ENCODE measurements around the gene ATP5ME.
"Not testable (repeated sequence)": the region's sequence is repeated elsewhere in the genome, so short reads cannot be mapped to it uniquely, and the experiment has no call there.

Gene ATP5ME

DNA sequence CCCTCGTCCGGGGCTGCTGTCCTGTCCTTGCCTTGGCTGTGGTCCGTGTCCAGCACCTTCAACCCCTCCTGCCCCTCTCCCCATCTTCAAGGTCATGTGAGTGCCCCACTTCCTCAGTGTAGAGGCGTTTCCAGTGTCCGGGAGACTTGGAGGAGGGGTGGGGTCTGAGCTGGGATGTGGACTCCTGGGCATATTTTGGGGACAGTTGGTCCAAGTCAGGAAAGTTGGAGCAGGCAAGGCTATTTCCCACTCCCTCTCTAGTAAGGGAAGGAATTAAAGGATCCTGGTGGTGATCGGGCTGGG, 34.5 kb upstream of the ATP5ME start:
- peaks cover 19% of the 10 kb centered on the region for H3K4me1 ChIP-seq (ENCODE audit: insufficient read depth, insufficient read length)
- H3K27me3 ChIP-seq (ENCODE audit: insufficient read depth, insufficient read length): peaks cover 7% of the 10 kb centered on the region

DNA sequence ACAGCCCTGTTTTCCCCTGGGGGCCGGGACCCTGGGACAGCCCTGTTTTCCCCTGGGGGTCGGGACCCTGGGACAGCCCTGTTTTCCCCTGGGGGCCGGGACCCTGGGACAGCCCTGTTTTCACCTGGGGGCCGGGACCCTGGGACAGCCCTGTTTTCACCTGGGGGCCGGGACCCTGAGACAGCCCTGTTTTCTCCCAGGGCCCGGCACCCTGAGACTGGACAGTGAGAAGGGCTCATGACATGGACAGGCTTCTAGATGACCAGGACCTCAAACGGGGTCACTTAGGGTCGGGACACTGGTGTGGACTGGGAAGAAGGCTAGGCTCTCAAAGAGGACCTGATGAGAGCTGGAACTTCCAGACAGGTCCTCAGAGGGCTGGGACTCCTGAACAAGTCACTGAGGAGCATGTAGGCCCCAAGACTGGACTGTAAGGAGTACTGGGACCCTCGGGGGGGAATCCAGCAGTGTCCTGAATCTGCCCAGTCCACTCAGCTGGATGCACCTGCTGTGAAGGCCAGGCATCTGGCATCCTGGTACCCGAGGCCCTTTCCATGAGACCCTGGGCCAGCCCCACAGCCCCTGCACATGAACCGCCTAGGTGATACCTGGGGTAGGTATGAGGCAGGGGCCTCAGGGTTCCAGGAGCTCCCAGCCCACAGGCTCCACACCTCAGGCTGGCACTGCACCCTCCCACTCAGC, 34.0 kb upstream of the ATP5ME start:
- DNase-seq (ENCODE audit: low read depth, low spot score): no peak
- H3K4me1 ChIP-seq (ENCODE audit: insufficient read depth, insufficient read length): peaks cover 16% of the 10 kb centered on the region
- peak overlapping the region; percentile 21 for H3K9ac ChIP-seq (ENCODE audit: insufficient read length, low read depth)
- no peak overlapping the region for H3K4me3 ChIP-seq (ENCODE audit: insufficient read length, low read depth)
- no peaks in the 10 kb centered on the region for H3K9me3 ChIP-seq (ENCODE audit: insufficient read depth, low read length)
- TF ChIP-seq YY1 (IDR thresholded peaks at IDR 0.05; ENCODE audit: insufficient read depth, insufficient read length) (no peak), SUZ12 (IDR thresholded peaks at IDR 0.05; ENCODE audit: extremely low read depth, insufficient read depth, insufficient read length) (no peak), ZNF274 (IDR thresholded peaks at IDR 0.05; ENCODE audit: low read depth, low read length) (no peak)
- peaks cover 30% of the 10 kb centered on the region for H3K36me3 ChIP-seq (ENCODE audit: insufficient read depth, insufficient read length, low read length)
- H3K27me3 ChIP-seq (ENCODE audit: insufficient read depth, insufficient read length): peaks cover 7% of the 10 kb centered on the region

More for the DNA sequence above, 34.5 kb upstream of the ATP5ME start:
- Histone ChIP-seq H3K9me3 (ENCODE audit: insufficient read depth, low read length) (no peaks in the 10 kb centered on the region), H3K4me3 (ENCODE audit: insufficient read length, low read depth) (no peak overlapping the region), H3K9ac (ENCODE audit: insufficient read length, low read depth) (peak overlapping the region; percentile 21), H3K36me3 (ENCODE audit: insufficient read depth, insufficient read length, low read length) (peaks cover 35% of the 10 kb centered on the region)
- no peak for DNase-seq (ENCODE audit: low read depth, low spot score)
- TF ChIP-seq ZNF274 (IDR thresholded peaks at IDR 0.05; ENCODE audit: low read depth, low read length) (no peak), SUZ12 (IDR thresholded peaks at IDR 0.05; ENCODE audit: extremely low read depth, insufficient read depth, insufficient read length) (no peak), YY1 (IDR thresholded peaks at IDR 0.05; ENCODE audit: insufficient read depth, insufficient read length) (no peak)

DNA sequence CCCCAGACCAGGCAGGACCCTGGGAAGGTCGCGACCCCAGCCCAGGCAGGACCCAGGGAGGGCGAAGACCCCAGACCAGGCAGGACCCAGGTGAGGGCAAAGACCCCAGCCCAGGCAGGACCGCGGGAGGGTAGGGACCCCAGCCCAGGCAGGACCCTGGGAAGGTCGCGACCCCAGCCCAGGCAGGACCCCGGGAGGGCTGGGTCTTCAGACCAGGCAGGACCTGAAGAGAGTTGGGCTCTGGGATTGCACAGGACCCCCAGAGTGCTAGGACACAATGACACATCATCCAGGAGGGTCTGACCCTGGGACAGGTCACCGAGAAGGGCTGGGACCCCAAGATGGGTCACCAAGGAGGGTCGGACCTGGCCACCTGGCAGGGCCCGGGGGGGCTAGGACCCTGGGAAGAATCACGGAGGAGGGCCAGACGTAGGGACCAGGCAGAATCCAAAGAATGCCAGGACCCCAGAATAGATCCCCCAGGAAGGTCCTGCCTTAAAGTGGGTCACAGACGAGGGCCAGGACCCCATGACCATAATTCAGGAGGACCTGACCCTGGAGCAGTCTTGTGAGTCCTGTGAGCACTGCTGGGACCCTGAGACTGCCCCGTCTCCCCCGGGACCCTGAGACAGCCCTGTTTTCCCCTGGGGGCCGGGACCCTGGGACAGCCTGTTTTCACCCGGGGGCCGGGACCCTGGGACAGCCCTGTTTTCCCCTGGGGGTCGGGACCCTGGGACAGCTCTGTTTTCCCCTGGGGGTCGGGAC, 32.9 kb upstream of the ATP5ME start:
- Histone ChIP-seq H3K9me3 (ENCODE audit: insufficient read depth, low read length) (no peaks in the 10 kb centered on the region), H3K4me3 (ENCODE audit: insufficient read length, low read depth) (peak overlapping the region; percentile 38), H3K4me1 (ENCODE audit: insufficient read depth, insufficient read length) (peaks cover 16% of the 10 kb centered on the region), H3K36me3 (ENCODE audit: insufficient read depth, insufficient read length, low read length) (peaks cover 30% of the 10 kb centered on the region), H3K9ac (ENCODE audit: insufficient read length, low read depth) (peak overlapping the region; percentile 79), H3K27me3 (ENCODE audit: insufficient read depth, insufficient read length) (peaks cover 7% of the 10 kb centered on the region)
- DNase-seq (ENCODE audit: low read depth, low spot score): no peak
- TF ChIP-seq SUZ12 (IDR thresholded peaks at IDR 0.05; ENCODE audit: extremely low read depth, insufficient read depth, insufficient read length) (no peak), ZNF274 (IDR thresholded peaks at IDR 0.05; ENCODE audit: low read depth, low read length) (no peak), YY1 (IDR thresholded peaks at IDR 0.05; ENCODE audit: insufficient read depth, insufficient read length) (no peak)

DNA sequence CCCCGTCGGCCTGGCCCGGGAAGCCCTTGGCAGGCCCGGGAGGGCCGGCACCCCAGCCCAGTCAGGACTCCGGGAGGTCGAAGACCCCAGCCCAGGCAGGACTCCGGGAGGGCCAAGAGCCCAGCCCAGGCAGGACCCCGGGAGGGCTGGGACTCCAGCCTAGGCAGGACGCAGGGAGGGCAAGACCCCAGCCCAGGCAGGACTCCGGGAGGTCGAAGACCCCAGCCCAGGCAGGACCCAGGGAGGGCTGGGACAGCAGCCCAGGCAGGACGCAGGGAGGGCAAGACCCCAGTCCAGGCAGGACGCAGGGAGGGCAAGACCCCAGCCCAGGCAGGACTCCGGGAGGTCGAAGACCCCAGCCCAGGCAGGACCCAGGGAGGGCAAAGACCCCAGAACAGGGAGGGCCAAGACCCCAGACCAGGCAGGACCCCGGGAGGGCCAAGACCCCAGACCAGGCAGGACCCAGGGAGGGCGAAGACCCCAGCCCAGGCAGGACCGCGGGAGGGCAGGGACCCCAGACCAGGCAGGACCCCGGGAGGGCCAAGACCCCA, 32.1 kb upstream of the ATP5ME start:
- Histone ChIP-seq H3K4me1 (ENCODE audit: insufficient read depth, insufficient read length) (peaks cover 16% of the 10 kb centered on the region), H3K4me3 (ENCODE audit: insufficient read length, low read depth) (peak overlapping the region; percentile 83), H3K36me3 (ENCODE audit: insufficient read depth, insufficient read length, low read length) (peaks cover 30% of the 10 kb centered on the region), H3K9ac (ENCODE audit: insufficient read length, low read depth) (peak overlapping the region; percentile 98)
- H3K27me3 ChIP-seq (ENCODE audit: insufficient read depth, insufficient read length); H3K9me3 ChIP-seq (ENCODE audit: insufficient read depth, low read length); DNase-seq (ENCODE audit: low read depth, low spot score): not testable (repeated sequence)

DNA sequence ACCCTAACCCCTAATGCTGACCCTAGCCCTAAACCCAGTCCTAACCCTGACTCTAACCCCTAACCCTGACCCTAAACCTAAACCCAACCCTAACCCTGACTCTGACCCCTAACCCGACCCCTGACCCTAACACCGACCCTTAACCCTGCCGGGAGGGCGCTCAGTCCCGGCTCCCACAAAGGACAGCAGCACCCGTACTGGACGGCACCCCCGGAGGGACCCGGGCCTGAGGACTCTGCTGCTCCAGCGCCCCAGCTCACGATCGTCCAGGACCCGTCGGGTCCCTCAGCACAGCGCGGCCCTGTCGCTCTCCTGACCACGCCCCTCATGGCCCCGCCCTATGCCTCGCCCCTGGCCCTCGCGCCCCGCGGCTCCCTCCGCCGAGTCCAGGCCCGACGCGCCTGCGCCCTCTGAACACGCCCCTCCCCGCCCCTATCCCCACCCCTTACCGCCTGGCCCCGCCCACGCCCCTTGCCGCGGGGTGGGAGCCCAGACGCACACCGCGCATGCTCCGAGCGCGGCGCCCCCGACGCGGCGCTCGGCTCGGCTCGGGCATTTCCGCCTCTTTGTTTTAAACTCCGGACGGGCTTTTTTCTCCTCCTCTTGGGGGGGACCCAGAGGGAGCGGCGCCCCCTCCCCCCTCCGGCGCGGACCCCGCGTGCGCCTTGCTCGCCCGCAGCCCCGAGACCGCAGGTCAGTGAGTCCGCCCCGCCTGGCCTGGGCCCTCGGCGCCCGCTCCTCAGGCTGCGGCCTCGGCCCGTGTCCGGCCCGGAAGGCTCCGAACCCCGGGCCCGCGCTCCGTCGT, 31.4 kb upstream of the ATP5ME start, which contains the start of gene PCGF3:
Gene PCGF3 (plus strand): TSS at position 555 of the 805 bp plus-strand sequence. CDS start 27,849 bp downstream, outside the sequence.
- H3K4me1 ChIP-seq (ENCODE audit: insufficient read depth, insufficient read length): peaks cover 16% of the 10 kb centered on the region
- DNase-seq (ENCODE audit: low read depth, low spot score): peak; percentile 87
- H3K9me3 ChIP-seq (ENCODE audit: insufficient read depth, low read length): no peaks in the 10 kb centered on the region

DNA sequence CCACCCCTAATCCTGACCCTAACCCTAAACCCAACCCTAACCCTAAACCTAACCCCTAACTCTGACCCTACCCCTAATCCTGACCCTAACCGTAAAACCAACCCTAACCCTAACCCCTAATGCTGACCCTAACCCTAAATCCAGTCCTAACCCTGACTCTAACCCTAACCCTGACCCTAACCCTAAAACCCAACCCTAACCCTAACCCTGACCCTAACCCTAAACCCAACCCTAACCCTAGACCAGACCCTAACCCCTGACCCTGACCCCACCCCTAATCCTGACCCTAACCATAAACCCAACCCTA, 30.8 kb upstream of the ATP5ME start:
- TF ChIP-seq SUZ12 (IDR thresholded peaks at IDR 0.05; ENCODE audit: extremely low read depth, insufficient read depth, insufficient read length): no peak
- TF ChIP-seq ZNF274 (IDR thresholded peaks at IDR 0.05; ENCODE audit: low read depth, low read length): no peak
- no peak for TF ChIP-seq YY1 (IDR thresholded peaks at IDR 0.05; ENCODE audit: insufficient read depth, insufficient read length)
- DNase-seq (ENCODE audit: low read depth, low spot score): no peak
- H3K4me1 ChIP-seq (ENCODE audit: insufficient read depth, insufficient read length): peaks cover 16% of the 10 kb centered on the region
- H3K27me3 ChIP-seq (ENCODE audit: insufficient read depth, insufficient read length): peaks cover 7% of the 10 kb centered on the region
- peak overlapping the region; percentile 58 for H3K9ac ChIP-seq (ENCODE audit: insufficient read length, low read depth)
- peaks cover 18% of the 10 kb centered on the region for H3K36me3 ChIP-seq (ENCODE audit: insufficient read depth, insufficient read length, low read length)
- no peaks in the 10 kb centered on the region for H3K9me3 ChIP-seq (ENCODE audit: insufficient read depth, low read length)
- no peak overlapping the region for H3K4me3 ChIP-seq (ENCODE audit: insufficient read length, low read depth)

More for the DNA sequence above, 31.4 kb upstream of the ATP5ME start, which contains the start of gene PCGF3:
- Histone ChIP-seq H3K4me3 (ENCODE audit: insufficient read length, low read depth) (peak within 1 kb of the TSS; percentile 83), H3K9ac (ENCODE audit: insufficient read length, low read depth) (peak within 1 kb of the TSS; percentile 98), H3K36me3 (ENCODE audit: insufficient read depth, insufficient read length, low read length) (peaks cover 24% of the 10 kb centered on the region), H3K27me3 (ENCODE audit: insufficient read depth, insufficient read length) (peaks cover 7% of the 10 kb centered on the region)
- TF ChIP-seq YY1 (IDR thresholded peaks at IDR 0.05; ENCODE audit: insufficient read depth, insufficient read length) (no peak), ZNF274 (IDR thresholded peaks at IDR 0.05; ENCODE audit: low read depth, low read length) (no peak), SUZ12 (IDR thresholded peaks at IDR 0.05; ENCODE audit: extremely low read depth, insufficient read depth, insufficient read length) (no peak)
